DND-41 (cell line): ENCODE results near the gene STARD13.

ENCODE experiments used
- ATAC-seq: fragments of 200-7000 bp; cut with Tn5 transposase; 3 replicates; pipeline ENCODE4 v1.9.1; 2021; ENCODE audit warnings: low read depth; ENCODE audit not compliant: insufficient read depth
- DNase-seq: peaks from one replicate; pipeline ENCODE4 v3.0.0-alpha.2; 2020
- H2AFZ ChIP-seq: 2 replicates; pipeline ENCODE4 v1.6.0; 2012; ENCODE audit warnings: low read depth, low read length
- H3K27ac ChIP-seq: 2 replicates; pipeline ENCODE4 v1.5.1; 2012; ENCODE audit warnings: low read length, inconsistent platforms
- H3K27me3 ChIP-seq: fragments of 200-600 bp; sonication (generic); 2 replicates; pipeline ENCODE4 v1.6.0; 2012; ENCODE audit warnings: low read length, mild to moderate bottlenecking, inconsistent platforms; ENCODE audit not compliant: insufficient read depth, poor library complexity
- H3K36me3 ChIP-seq: 2 replicates; pipeline ENCODE4 v1.5.1; 2012; ENCODE audit warnings: low read length, inconsistent platforms; ENCODE audit not compliant: insufficient read depth
- H3K4me1 ChIP-seq: 2 replicates; pipeline ENCODE4 v1.5.1; 2012; ENCODE audit warnings: mild to moderate bottlenecking, low read length; ENCODE audit not compliant: insufficient read depth
- H3K4me2 ChIP-seq: 2 replicates; pipeline ENCODE4 v1.6.0; 2012; ENCODE audit warnings: mild to moderate bottlenecking, moderate library complexity, low read length, inconsistent platforms; ENCODE audit not compliant: insufficient read depth
- H3K4me3 ChIP-seq, 2 experiments: fragments of 200-600 bp in 1 of 2; shearing (Covaris generic) in 1 of 2; 2 replicates each; pipeline ENCODE4 v1.5.1; 2012 to 2016; ENCODE audit warnings: inconsistent platforms in 2 of 2, low read length in 2 of 2, mild to moderate bottlenecking in 2 of 2, low read depth in 1 of 2, moderate library complexity in 1 of 2
- H3K79me2 ChIP-seq: 2 replicates; pipeline ENCODE4 v1.6.0; 2012; ENCODE audit warnings: low read length, inconsistent platforms; ENCODE audit not compliant: insufficient read depth
- H3K9ac ChIP-seq: 2 replicates; pipeline ENCODE4 v1.6.0; 2012; ENCODE audit warnings: low read depth, mild to moderate bottlenecking, inconsistent platforms, low read length, moderate library complexity
- H3K9me3 ChIP-seq: 2 replicates; pipeline ENCODE4 v1.5.1; 2012; ENCODE audit warnings: low read length, moderate library complexity, mild to moderate bottlenecking, inconsistent platforms; ENCODE audit not compliant: insufficient read depth, severe bottlenecking
- H4K20me1 ChIP-seq: 2 replicates; pipeline ENCODE4 v1.6.0; 2012; ENCODE audit warnings: low read length; ENCODE audit not compliant: insufficient read depth
- EZH2 ChIP-seq: IDR thresholded peaks from 3 replicates; pipeline ENCODE4 v1.6.1; 2012; ENCODE audit warnings: borderline replicate concordance, low read depth, mild to moderate bottlenecking, moderate library complexity, low read length, inconsistent platforms; ENCODE audit not compliant: severe bottlenecking
- TF ChIP-seq, protein P1 (sequence below): IDR thresholded peaks from 2 replicates; pipeline ENCODE4 v1.5.1; 2012; ENCODE audit warnings: borderline replicate concordance, low read length, moderate library complexity, mild to moderate bottlenecking; ENCODE audit not compliant: poor library complexity, severe bottlenecking; ENCODE audit errors: extremely low read depth

STARD13 gene

DNA sequence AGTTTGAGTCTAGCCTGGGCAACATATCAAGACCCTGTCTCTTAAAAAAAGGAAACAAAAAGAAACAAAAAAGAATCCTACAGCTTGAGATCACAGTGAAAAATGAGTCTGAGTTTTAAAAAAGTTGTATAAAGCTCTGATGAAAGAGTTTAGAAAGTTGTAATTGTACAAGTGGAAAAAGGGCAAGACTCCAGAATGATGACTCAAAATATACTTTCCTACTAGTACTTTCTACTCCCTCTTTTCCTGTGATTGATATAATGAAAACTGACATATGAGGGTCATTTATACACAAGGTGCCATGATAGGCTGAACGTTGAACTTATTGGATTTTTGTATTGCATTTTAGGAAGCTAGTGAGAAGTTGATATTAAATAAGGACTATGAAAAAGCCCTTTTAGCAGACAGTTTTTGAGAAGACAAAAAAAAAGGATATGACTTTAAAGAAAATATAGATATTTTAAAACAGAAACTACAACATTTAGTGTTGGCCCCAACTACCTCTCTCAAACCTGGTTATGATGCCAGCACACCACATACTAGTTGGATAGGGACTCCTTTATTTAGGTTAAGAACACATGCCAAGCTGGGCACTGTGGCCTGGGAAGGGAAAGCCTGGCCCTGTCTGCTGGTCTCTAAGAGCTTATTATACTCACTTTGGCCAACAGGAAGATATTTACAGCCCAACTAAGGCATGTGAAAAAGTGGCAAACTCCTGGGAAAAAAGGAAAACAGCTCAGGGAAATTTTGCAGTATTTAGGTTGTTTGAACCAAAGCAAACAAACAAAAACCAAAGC is 152.7 kb downstream of the STARD13 start:
- no peak for TF ChIP-seq EZH2
- TF ChIP-seq, protein P1, sequence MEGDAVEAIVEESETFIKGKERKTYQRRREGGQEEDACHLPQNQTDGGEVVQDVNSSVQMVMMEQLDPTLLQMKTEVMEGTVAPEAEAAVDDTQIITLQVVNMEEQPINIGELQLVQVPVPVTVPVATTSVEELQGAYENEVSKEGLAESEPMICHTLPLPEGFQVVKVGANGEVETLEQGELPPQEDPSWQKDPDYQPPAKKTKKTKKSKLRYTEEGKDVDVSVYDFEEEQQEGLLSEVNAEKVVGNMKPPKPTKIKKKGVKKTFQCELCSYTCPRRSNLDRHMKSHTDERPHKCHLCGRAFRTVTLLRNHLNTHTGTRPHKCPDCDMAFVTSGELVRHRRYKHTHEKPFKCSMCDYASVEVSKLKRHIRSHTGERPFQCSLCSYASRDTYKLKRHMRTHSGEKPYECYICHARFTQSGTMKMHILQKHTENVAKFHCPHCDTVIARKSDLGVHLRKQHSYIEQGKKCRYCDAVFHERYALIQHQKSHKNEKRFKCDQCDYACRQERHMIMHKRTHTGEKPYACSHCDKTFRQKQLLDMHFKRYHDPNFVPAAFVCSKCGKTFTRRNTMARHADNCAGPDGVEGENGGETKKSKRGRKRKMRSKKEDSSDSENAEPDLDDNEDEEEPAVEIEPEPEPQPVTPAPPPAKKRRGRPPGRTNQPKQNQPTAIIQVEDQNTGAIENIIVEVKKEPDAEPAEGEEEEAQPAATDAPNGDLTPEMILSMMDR = no peak
- Histone ChIP-seq H3K4me2 (no peak overlapping the region), H3K4me1 (no peaks in the 10 kb centered on the region), H3K4me3 (no peak overlapping the region), H3K79me2 (no peaks in the 10 kb centered on the region), H2AFZ (no peak overlapping the region), H3K36me3 (no peaks in the 10 kb centered on the region), H3K27ac (no peak overlapping the region), H3K9ac (no peak overlapping the region), H3K27me3 (no peaks in the 10 kb centered on the region), H4K20me1 (no peaks in the 10 kb centered on the region), H3K9me3 (peaks cover 4% of the 10 kb centered on the region)
- no peak for DNase-seq
- no peak for ATAC-seq

DNA sequence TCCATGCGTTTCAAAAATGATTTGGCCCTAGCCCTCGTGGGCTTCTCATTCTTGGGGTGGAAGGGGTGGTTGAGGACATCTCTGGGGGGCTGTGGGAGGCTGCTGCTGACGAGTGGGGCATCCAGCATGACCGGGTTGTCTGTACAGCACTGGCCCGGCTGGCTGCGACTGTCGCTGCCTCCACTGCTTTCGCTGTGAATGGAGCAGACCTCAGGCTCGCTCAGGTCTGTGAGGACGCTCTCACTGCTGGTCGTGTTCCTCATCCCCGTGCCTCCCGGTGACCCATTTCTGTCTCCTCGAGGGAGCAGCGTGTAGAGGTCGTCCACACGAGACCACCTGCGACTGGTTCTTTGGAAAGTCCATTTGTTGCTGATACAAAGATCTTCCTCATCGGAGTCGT is 155.7 kb downstream of the STARD13 start:
- Histone ChIP-seq H3K4me1 (no peaks in the 10 kb centered on the region), H3K79me2 (no peaks in the 10 kb centered on the region), H3K4me3 (no peak overlapping the region), H3K9ac (no peak overlapping the region), H3K27me3 (no peaks in the 10 kb centered on the region), H3K36me3 (no peaks in the 10 kb centered on the region), H2AFZ (no peak overlapping the region), H4K20me1 (no peaks in the 10 kb centered on the region), H3K9me3 (no peaks in the 10 kb centered on the region), H3K4me2 (no peak overlapping the region), H3K27ac (no peak overlapping the region)
- ATAC-seq (no peak), DNase-seq (no peak)
- TF ChIP-seq, protein P1 = no peak
- no peak for TF ChIP-seq EZH2

DNA sequence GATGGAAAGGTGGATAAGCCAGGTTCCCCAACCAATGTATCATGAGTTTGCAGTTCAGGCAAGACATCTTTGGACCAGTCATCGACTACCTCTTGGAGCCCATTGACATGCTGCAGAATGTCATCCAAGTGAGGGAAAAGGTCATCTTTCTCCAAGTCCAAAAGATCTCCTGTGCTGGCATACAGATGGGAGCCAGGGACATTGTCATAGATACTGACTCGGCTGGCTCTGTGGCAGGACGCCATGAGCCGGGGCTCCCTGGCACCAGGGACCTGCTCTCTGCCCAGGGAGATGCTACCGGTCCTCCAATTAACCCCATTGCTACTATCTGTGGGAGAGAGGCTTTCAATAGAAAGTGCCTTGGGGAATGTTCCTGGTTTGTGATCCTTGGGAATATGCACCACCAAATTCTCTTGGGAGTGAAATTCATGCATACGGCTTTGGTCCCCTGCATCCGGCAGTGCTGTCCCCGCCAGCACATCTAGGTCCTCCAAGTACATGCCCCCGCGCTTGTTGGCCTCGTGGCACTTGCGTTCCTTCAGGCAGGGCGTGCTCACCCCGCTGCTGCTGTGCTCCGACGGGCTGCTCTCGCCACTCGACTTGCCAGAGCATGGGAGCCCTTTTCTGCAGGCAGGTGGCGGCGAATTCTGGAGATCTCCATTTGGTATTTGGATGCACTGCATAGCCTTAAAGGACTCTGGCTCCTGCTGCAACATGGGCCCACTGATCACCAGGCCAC is 156.3 kb downstream of the STARD13 start:
- H3K36me3 ChIP-seq = no peaks in the 10 kb centered on the region
- no peak overlapping the region for H3K9ac ChIP-seq
- H3K4me2 ChIP-seq = no peak overlapping the region
- ATAC-seq (no peak), DNase-seq (no peak)
- TF ChIP-seq, protein P1 = no peak
- no peak for TF ChIP-seq EZH2
- no peak overlapping the region for H3K4me3 ChIP-seq
- H4K20me1 ChIP-seq = no peaks in the 10 kb centered on the region
- no peaks in the 10 kb centered on the region for H3K9me3 ChIP-seq
- no peak overlapping the region for H2AFZ ChIP-seq
- no peak overlapping the region for H3K27ac ChIP-seq
- H3K4me1 ChIP-seq = no peaks in the 10 kb centered on the region
- no peaks in the 10 kb centered on the region for H3K27me3 ChIP-seq
- no peaks in the 10 kb centered on the region for H3K79me2 ChIP-seq
